ENCODE measurements around the gene CDK2AP2.

DNA sequence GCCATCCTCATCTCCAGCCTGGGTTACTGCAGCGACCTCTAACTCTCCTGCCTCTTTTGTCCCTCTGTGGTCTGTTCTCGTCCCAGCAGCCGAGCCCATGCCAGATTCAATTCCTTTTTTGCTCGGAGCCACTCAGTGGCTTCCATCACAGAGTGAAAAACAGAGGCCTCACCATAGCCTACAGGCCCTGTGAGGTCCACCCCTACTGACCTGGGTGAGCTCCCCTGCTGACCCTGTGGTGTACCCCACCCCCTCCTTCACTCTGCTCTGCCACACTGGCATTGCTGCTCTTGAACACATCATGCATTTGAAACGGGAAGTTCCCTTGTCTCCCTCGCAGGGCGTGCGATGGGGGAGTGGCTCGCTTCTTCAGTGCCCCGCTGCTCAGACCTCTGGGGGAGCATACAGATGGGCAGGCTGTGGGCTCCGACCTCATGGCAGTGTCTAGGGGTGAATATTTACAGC, 23.1 kb downstream of the CDK2AP2 start:
- TF ChIP-seq POLR2A (conservative IDR thresholded peaks at IDR 0.05) (no peak), EZH2 (IDR thresholded peaks at IDR 0.05; ENCODE audit: borderline replicate concordance, low read depth, low read length) (no peak), MEF2D (tag; conservative IDR thresholded peaks at IDR 0.05; ENCODE audit: low read depth) (no peak), PTTG1 (tag; IDR thresholded peaks at IDR 0.05; ENCODE audit: low read depth) (no peak), EP300 (IDR thresholded peaks at IDR 0.05; ENCODE audit: low read length) (no peak), ZNF444 (CRISPR knock-in tag; IDR thresholded peaks at IDR 0.05) (no peak), GATAD2B (IDR thresholded peaks at IDR 0.05; ENCODE audit: borderline replicate concordance) (no peak), MYC (IDR thresholded peaks at IDR 0.05; ENCODE audit: low read depth, low read length) (no peak), MYC (CRISPR knock-in tag; IDR thresholded peaks at IDR 0.05; ENCODE audit: borderline replicate concordance, low read depth) (no peak), TEAD4 (IDR thresholded peaks at IDR 0.05; ENCODE audit: low read length) (no peak), TEAD4 (CRISPR knock-in tag; IDR thresholded peaks at IDR 0.05; ENCODE audit: borderline replicate concordance) (no peak)
- TF ChIP-seq, protein P1, sequence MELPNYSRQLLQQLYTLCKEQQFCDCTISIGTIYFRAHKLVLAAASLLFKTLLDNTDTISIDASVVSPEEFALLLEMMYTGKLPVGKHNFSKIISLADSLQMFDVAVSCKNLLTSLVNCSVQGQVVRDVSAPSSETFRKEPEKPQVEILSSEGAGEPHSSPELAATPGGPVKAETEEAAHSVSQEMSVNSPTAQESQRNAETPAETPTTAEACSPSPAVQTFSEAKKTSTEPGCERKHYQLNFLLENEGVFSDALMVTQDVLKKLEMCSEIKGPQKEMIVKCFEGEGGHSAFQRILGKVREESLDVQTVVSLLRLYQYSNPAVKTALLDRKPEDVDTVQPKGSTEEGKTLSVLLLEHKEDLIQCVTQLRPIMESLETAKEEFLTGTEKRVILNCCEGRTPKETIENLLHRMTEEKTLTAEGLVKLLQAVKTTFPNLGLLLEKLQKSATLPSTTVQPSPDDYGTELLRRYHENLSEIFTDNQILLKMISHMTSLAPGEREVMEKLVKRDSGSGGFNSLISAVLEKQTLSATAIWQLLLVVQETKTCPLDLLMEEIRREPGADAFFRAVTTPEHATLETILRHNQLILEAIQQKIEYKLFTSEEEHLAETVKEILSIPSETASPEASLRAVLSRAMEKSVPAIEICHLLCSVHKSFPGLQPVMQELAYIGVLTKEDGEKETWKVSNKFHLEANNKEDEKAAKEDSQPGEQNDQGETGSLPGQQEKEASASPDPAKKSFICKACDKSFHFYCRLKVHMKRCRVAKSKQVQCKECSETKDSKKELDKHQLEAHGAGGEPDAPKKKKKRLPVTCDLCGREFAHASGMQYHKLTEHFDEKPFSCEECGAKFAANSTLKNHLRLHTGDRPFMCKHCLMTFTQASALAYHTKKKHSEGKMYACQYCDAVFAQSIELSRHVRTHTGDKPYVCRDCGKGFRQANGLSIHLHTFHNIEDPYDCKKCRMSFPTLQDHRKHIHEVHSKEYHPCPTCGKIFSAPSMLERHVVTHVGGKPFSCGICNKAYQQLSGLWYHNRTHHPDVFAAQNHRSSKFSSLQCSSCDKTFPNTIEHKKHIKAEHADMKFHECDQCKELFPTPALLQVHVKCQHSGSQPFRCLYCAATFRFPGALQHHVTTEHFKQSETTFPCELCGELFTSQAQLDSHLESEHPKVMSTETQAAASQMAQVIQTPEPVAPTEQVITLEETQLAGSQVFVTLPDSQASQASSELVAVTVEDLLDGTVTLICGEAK (IDR thresholded peaks at IDR 0.05), result no peak
- TF ChIP-seq, protein P1 (CRISPR knock-in tag; IDR thresholded peaks at IDR 0.05), result no peak
- TF ChIP-seq, protein P2, sequence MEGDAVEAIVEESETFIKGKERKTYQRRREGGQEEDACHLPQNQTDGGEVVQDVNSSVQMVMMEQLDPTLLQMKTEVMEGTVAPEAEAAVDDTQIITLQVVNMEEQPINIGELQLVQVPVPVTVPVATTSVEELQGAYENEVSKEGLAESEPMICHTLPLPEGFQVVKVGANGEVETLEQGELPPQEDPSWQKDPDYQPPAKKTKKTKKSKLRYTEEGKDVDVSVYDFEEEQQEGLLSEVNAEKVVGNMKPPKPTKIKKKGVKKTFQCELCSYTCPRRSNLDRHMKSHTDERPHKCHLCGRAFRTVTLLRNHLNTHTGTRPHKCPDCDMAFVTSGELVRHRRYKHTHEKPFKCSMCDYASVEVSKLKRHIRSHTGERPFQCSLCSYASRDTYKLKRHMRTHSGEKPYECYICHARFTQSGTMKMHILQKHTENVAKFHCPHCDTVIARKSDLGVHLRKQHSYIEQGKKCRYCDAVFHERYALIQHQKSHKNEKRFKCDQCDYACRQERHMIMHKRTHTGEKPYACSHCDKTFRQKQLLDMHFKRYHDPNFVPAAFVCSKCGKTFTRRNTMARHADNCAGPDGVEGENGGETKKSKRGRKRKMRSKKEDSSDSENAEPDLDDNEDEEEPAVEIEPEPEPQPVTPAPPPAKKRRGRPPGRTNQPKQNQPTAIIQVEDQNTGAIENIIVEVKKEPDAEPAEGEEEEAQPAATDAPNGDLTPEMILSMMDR (IDR thresholded peaks at IDR 0.05 in 2 of 3, conservative IDR thresholded peaks at IDR 0.05 in 1 of 3; ENCODE audit: insufficient read depth in 2 of 3, low read depth in 1 of 3, low read length in 3 of 3), result no peak
- TF ChIP-seq, protein P3, sequence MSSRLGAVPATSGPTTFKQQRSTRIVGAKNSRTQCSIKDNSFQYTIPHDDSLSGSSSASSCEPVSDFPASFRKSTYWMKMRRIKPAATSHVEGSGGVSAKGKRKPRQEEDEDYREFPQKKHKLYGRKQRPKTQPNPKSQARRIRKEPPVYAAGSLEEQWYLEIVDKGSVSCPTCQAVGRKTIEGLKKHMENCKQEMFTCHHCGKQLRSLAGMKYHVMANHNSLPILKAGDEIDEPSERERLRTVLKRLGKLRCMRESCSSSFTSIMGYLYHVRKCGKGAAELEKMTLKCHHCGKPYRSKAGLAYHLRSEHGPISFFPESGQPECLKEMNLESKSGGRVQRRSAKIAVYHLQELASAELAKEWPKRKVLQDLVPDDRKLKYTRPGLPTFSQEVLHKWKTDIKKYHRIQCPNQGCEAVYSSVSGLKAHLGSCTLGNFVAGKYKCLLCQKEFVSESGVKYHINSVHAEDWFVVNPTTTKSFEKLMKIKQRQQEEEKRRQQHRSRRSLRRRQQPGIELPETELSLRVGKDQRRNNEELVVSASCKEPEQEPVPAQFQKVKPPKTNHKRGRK (tag; IDR thresholded peaks at IDR 0.05), result no peak
- TF ChIP-seq, protein P4, sequence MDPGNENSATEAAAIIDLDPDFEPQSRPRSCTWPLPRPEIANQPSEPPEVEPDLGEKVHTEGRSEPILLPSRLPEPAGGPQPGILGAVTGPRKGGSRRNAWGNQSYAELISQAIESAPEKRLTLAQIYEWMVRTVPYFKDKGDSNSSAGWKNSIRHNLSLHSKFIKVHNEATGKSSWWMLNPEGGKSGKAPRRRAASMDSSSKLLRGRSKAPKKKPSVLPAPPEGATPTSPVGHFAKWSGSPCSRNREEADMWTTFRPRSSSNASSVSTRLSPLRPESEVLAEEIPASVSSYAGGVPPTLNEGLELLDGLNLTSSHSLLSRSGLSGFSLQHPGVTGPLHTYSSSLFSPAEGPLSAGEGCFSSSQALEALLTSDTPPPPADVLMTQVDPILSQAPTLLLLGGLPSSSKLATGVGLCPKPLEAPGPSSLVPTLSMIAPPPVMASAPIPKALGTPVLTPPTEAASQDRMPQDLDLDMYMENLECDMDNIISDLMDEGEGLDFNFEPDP (CRISPR knock-in tag; IDR thresholded peaks at IDR 0.05), result no peak
